HepG2 (cell line): ENCODE data around the gene RILPL1. TPM values are rescaled to one million over a fixed set of nuclear protein-coding genes. Genes with fewer than 3 reads are reported as not detected.

Source experiments
- CEBPB ChIP-seq: IDR thresholded peaks from 2 replicates; pipeline ENCODE4 v1.6.1; 2011; ENCODE audit warnings: low read depth, low read length, improper control_type of control experiment, borderline replicate concordance
- CREB1 ChIP-seq, 2 experiments: fragments of 450-650 bp in 1 of 2; IDR thresholded peaks; 2 replicates each; pipeline ENCODE4 v1.6.1; 2016 to 2017; ENCODE audit warnings: control low read depth in 1 of 2, mild to moderate bottlenecking in 1 of 2, missing compliant biosample characterization in 1 of 2, missing genetic modification characterization in 1 of 2
- FOSL2 ChIP-seq: sonication (generic); formaldehyde crosslinking; IDR thresholded peaks from 2 replicates; pipeline ENCODE4 v1.4.0; 2020; ENCODE audit warnings: missing genetic modification reagents
- FOXO1 ChIP-seq: sonication (generic); formaldehyde crosslinking; IDR thresholded peaks from 2 replicates; pipeline ENCODE4 v1.4.0; 2020; ENCODE audit warnings: missing genetic modification reagents
- GATAD2A ChIP-seq: IDR thresholded peaks from 2 replicates; pipeline ENCODE4 v1.6.1; 2016
- MXI1 ChIP-seq: IDR thresholded peaks from 3 replicates; pipeline ENCODE4 v1.6.1; 2012; ENCODE audit warnings: low read depth, low read length, inconsistent platforms, borderline replicate concordance
- PLRG1 ChIP-seq: fragments of 450-650 bp; conservative IDR thresholded peaks from 2 replicates; pipeline ENCODE4 v1.6.1; 2016
- REL ChIP-seq: sonication (generic); formaldehyde crosslinking; conservative IDR thresholded peaks from 2 replicates; pipeline ENCODE4 v1.8.0; 2022; ENCODE audit warnings: mild to moderate bottlenecking, missing genetic modification reagents, moderate library complexity
- SOX13 ChIP-seq, 3 experiments: fragments of 450-650 bp in 1 of 3; sonication (generic) in 1 of 3; formaldehyde crosslinking in 1 of 3; IDR thresholded peaks in 2 of 3; conservative IDR thresholded peaks in 1 of 3; 2 replicates each; pipeline versions ENCODE4 v1.5.0 to v1.6.1; 2016 to 2020; ENCODE audit warnings: antibody characterized with exemption in 1 of 3, mild to moderate bottlenecking in 1 of 3, missing compliant biosample characterization in 1 of 3, missing genetic modification reagents in 1 of 3, moderate library complexity in 1 of 3
- TMF1 ChIP-seq: sonication (generic); formaldehyde crosslinking; IDR thresholded peaks from 2 replicates; pipeline ENCODE4 v1.8.1; 2022; ENCODE audit warnings: low read depth, missing genetic modification reagents
- ZBTB10 ChIP-seq: sonication (generic); formaldehyde crosslinking; IDR thresholded peaks from 2 replicates; pipeline ENCODE4 v1.4.0; 2020; ENCODE audit warnings: missing genetic modification reagents, borderline replicate concordance
- ZBTB21 ChIP-seq: sonication (generic); formaldehyde crosslinking; IDR thresholded peaks from 2 replicates; pipeline ENCODE4 v1.4.0; 2020; ENCODE audit warnings: missing genetic modification reagents
- ZMYM3 ChIP-seq: sonication (generic); formaldehyde crosslinking; IDR thresholded peaks from 2 replicates; pipeline ENCODE4 v1.5.1; 2020; ENCODE audit warnings: mild to moderate bottlenecking, missing genetic modification reagents
- ZNF34 ChIP-seq: sonication (generic); formaldehyde crosslinking; IDR thresholded peaks from 2 replicates; pipeline ENCODE4 v1.4.0; 2020; ENCODE audit warnings: mild to moderate bottlenecking, missing genetic modification reagents, borderline replicate concordance
- polyA plus RNA-seq, 8 experiments: library from polyadenylated mRNA; depleted of rRNA in 3 of 8; stranded (reverse) in 7 of 8; unstranded in 1 of 8; fragments of >200 nt; fragmentation: Illumina TruSeq in 4 of 8; extraction: Trizol in 4 of 8; gene quantifications; 2 replicates each; pipeline versions ENCODE4 v1.2.1 to v1.2.3, GENCODE V29; 2011 to 2016; ENCODE audit warnings: low read depth in 4 of 8, missing spikeins in 1 of 8, mixed read lengths in 1 of 8; ENCODE audit not compliant: insufficient read depth in 1 of 8
- total RNA-seq, 5 experiments: library from RNA; depleted of rRNA; stranded (reverse); fragments of >200 nt; fragmentation: Illumina TruSeq; extraction: Trizol; gene quantifications; 2 replicates each; pipeline ENCODE4 v1.2.3, GENCODE V29; 2016; ENCODE audit warnings: low read depth in 1 of 5
- TF ChIP-seq, protein P1 (sequence below): sonication (generic); formaldehyde crosslinking; IDR thresholded peaks from 2 replicates; pipeline ENCODE4 v1.5.1; 2020; ENCODE audit warnings: mild to moderate bottlenecking, missing genetic modification reagents
- TF ChIP-seq, protein P2 (sequence below): sonication (generic); formaldehyde crosslinking; conservative IDR thresholded peaks from 2 replicates; pipeline ENCODE4 v1.4.0; 2020; ENCODE audit warnings: mild to moderate bottlenecking, missing genetic modification reagents, moderate library complexity
- TF ChIP-seq, protein P3 (sequence below): sonication (generic); formaldehyde crosslinking; IDR thresholded peaks from 2 replicates; pipeline ENCODE4 v1.4.0; 2020; ENCODE audit warnings: missing genetic modification reagents

RILPL1 gene
- total and polyA plus RNA-seq, 2 of the 13 experiments (the other 11 are each of a cell fraction or from before 2014, with no cell fraction given), result 5.8 to 28.4 TPM

GRCh38 chr12:123444092-123445026 lies 89.2 kb downstream of the RILPL1 start (continued):
- TF ChIP-seq ZBTB10 (no peak), ZBTB21 (CRISPR knock-in tag) (no peak), FOXO1 (no peak), SOX13 (IDR thresholded peaks at IDR 0.05) (no peak), SOX13 (CRISPR knock-in tag; conservative IDR thresholded peaks at IDR 0.05 in 1 of 2, IDR thresholded peaks at IDR 0.05 in 1 of 2) (no peak), REL (CRISPR knock-in tag) (no peak), CEBPB (peak; percentile 78; the same call in 1 of the 2 replicates), MXI1 (no peak), TMF1 (CRISPR knock-in tag) (no peak), ZNF34 (no peak), PLRG1 (no peak), FOSL2 (peak; percentile 70), GATAD2A (CRISPR knock-in tag) (peak; percentile 18; the same call in 1 of the 2 replicates), ZMYM3 (CRISPR knock-in tag) (0 out of 2 replicates have a peak, but pooled peaks have one; percentile 32), CREB1 (IDR thresholded peaks at IDR 0.05) (no peak), CREB1 (CRISPR knock-in tag; IDR thresholded peaks at IDR 0.05) (no peak)
- TF ChIP-seq, protein P1, sequence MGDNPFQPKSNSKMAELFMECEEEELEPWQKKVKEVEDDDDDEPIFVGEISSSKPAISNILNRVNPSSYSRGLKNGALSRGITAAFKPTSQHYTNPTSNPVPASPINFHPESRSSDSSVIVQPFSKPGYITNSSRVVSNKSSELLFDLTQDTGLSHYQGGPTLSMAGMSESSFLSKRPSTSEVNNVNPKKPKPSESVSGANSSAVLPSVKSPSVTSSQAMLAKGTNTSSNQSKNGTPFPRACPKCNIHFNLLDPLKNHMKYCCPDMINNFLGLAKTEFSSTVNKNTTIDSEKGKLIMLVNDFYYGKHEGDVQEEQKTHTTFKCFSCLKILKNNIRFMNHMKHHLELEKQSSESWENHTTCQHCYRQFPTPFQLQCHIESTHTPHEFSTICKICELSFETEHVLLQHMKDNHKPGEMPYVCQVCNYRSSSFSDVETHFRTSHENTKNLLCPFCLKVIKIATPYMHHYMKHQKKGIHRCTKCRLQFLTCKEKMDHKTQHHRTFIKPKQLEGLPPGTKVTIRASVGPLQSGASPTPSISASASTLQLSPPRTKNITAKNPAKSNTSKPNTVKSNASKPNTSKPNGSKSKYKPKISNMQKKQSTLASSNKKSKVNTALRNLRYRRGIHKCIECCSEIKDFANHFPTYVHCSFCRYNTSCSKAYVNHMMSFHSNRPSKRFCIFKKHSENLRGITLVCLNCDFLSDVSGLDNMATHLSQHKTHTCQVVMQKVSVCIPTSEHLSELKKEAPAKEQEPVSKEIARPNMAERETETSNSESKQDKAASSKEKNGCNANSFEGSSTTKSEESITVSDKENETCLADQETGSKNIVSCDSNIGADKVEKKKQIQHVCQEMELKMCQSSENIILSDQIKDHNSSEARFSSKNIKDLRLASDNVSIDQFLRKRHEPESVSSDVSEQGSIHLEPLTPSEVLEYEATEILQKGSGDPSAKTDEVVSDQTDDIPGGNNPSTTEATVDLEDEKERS (CRISPR knock-in tag), result peak; percentile 26; the same call in 1 of the 2 replicates
- TF ChIP-seq, protein P2, sequence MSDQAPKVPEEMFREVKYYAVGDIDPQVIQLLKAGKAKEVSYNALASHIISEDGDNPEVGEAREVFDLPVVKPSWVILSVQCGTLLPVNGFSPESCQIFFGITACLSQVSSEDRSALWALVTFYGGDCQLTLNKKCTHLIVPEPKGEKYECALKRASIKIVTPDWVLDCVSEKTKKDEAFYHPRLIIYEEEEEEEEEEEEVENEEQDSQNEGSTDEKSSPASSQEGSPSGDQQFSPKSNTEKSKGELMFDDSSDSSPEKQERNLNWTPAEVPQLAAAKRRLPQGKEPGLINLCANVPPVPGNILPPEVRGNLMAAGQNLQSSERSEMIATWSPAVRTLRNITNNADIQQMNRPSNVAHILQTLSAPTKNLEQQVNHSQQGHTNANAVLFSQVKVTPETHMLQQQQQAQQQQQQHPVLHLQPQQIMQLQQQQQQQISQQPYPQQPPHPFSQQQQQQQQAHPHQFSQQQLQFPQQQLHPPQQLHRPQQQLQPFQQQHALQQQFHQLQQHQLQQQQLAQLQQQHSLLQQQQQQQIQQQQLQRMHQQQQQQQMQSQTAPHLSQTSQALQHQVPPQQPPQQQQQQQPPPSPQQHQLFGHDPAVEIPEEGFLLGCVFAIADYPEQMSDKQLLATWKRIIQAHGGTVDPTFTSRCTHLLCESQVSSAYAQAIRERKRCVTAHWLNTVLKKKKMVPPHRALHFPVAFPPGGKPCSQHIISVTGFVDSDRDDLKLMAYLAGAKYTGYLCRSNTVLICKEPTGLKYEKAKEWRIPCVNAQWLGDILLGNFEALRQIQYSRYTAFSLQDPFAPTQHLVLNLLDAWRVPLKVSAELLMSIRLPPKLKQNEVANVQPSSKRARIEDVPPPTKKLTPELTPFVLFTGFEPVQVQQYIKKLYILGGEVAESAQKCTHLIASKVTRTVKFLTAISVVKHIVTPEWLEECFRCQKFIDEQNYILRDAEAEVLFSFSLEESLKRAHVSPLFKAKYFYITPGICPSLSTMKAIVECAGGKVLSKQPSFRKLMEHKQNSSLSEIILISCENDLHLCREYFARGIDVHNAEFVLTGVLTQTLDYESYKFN (CRISPR knock-in tag), result no peak
- TF ChIP-seq, protein P3, sequence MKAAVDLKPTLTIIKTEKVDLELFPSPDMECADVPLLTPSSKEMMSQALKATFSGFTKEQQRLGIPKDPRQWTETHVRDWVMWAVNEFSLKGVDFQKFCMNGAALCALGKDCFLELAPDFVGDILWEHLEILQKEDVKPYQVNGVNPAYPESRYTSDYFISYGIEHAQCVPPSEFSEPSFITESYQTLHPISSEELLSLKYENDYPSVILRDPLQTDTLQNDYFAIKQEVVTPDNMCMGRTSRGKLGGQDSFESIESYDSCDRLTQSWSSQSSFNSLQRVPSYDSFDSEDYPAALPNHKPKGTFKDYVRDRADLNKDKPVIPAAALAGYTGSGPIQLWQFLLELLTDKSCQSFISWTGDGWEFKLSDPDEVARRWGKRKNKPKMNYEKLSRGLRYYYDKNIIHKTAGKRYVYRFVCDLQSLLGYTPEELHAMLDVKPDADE (CRISPR knock-in tag), result no peak
